Measurements from ENCODE around the gene TMED4. TPM values are rescaled to one million over a fixed set of nuclear protein-coding genes. Genes with fewer than 3 reads are reported as not detected.

Gene TMED4
- total RNA-seq, 1 experiment from 2014 or later, result 67.3 TPM

GRCh38 chr7:44630792-44631457 lies 48.9 kb upstream of the TMED4 start:
- intact Hi-C loops (cut with micrococcal nuclease), result no loop called here
- no peak overlapping the region for H2AFZ ChIP-seq (ENCODE audit: low read depth, low read length, poor library complexity, severe bottlenecking)
- BruUV-seq (replicated peaks), result no TSS peak
- ChIA-PET CTCF (no interaction called here), POLR2A (no interaction called here), RAD21 (ENCODE audit: low non-redundant PET in 1 of 2, low total read pairs in 2 of 2, uncharacterized antibody in 2 of 2, unreplicated experiment in 2 of 2) (no interaction called here)
- peaks cover 6% of the 10 kb centered on the region; the same call in 1 of the 2 replicates for H3K79me2 ChIP-seq (ENCODE audit: insufficient read depth, low read length)
- H3K4me3 ChIP-seq (replicated peaks in 1 of 2; ENCODE audit: low read depth in 1 of 2, low read length in 2 of 2), result no peak overlapping the region
- H3K9me2 ChIP-seq (ENCODE audit: insufficient read depth), result no peaks in the 10 kb centered on the region
- no peaks in the 10 kb centered on the region for H3K9me3 ChIP-seq (ENCODE audit: control insufficient read depth in 1 of 2, insufficient read depth in 1 of 2, low read depth in 1 of 2, low read length in 2 of 2)
- H3K27me3 ChIP-seq (ENCODE audit: insufficient read depth, low read length), result no peaks in the 10 kb centered on the region
- no peak overlapping the region for H3K9ac ChIP-seq (ENCODE audit: low read length)
- H3K27ac ChIP-seq (ENCODE audit: low read depth, low read length), result no peak overlapping the region
- ATAC-seq (no peak), DNase-seq (ENCODE audit: low read depth, low spot score) (no peak)
- peaks cover 10 to 26% of the 10 kb centered on the region in 2 experiments for H3K4me1 ChIP-seq (ENCODE audit: control insufficient read depth in 1 of 2, insufficient read depth in 2 of 2, low read length in 2 of 2)
- H3K36me3 ChIP-seq (ENCODE audit: control insufficient read depth in 1 of 2, insufficient read depth in 2 of 2, low read length in 2 of 2), result peaks cover 2 to 3% of the 10 kb centered on the region in 2 experiments; a peak in 2 of 4 replicates
- TF ChIP-seq EZH2 (IDR thresholded peaks at IDR 0.05), result no peak
- H3K4me2 ChIP-seq (ENCODE audit: low read length), result no peak overlapping the region
- no peaks in the 10 kb centered on the region for H4K20me1 ChIP-seq (ENCODE audit: insufficient read depth)

- Histone ChIP-seq H3K4me2 (ENCODE audit: low read length) (no peak overlapping the region), H3K79me2 (ENCODE audit: insufficient read depth, low read length) (peaks cover 13% of the 10 kb centered on the region; the same call in 1 of the 2 replicates), H3K4me1 (ENCODE audit: control insufficient read depth in 1 of 2, insufficient read depth in 2 of 2, low read length in 2 of 2) (peaks cover 5 to 17% of the 10 kb centered on the region in 2 experiments), H3K9ac (ENCODE audit: low read length) (no peak overlapping the region), H3K4me3 (replicated peaks in 1 of 2; ENCODE audit: low read depth in 1 of 2, low read length in 2 of 2) (no peak overlapping the region), H3K36me3 (ENCODE audit: control insufficient read depth in 1 of 2, insufficient read depth in 2 of 2, low read length in 2 of 2) (peaks cover 2 to 8% of the 10 kb centered on the region in 2 experiments; a peak in 2 of 4 replicates), H3K27ac (ENCODE audit: low read depth, low read length) (no peak overlapping the region), H4K20me1 (ENCODE audit: insufficient read depth) (no peaks in the 10 kb centered on the region), H2AFZ (ENCODE audit: low read depth, low read length, poor library complexity, severe bottlenecking) (no peak overlapping the region), H3K27me3 (ENCODE audit: insufficient read depth, low read length) (no peaks in the 10 kb centered on the region), H3K9me2 (ENCODE audit: insufficient read depth) (no peaks in the 10 kb centered on the region), H3K9me3 (ENCODE audit: control insufficient read depth in 1 of 2, insufficient read depth in 1 of 2, low read depth in 1 of 2, low read length in 2 of 2) (no peaks in the 10 kb centered on the region)
- RAD21 ChIA-PET (ENCODE audit: low non-redundant PET in 1 of 2, low total read pairs in 2 of 2, uncharacterized antibody in 2 of 2, unreplicated experiment in 2 of 2), result no interaction called here
- DNase-seq (ENCODE audit: low read depth, low spot score) (no peak), ATAC-seq (no peak)
- POLR2A ChIA-PET, result no interaction called here
- TF ChIP-seq MAX (IDR thresholded peaks at IDR 0.05) (no peak), ZFX (IDR thresholded peaks at IDR 0.05) (no peak), SIN3A (IDR thresholded peaks at IDR 0.05; ENCODE audit: low read depth) (no peak), CBX3 (IDR thresholded peaks at IDR 0.05; ENCODE audit: low read depth) (no peak), ATF3 (IDR thresholded peaks at IDR 0.05) (no peak), CTCF (IDR thresholded peaks at IDR 0.05 in 2 of 3, conservative IDR thresholded peaks at IDR 0.05 in 1 of 3; ENCODE audit: borderline replicate concordance in 1 of 3, insufficient read depth in 1 of 3, low read depth in 2 of 3, low read length in 2 of 3) (no peak), EZH2phosphoT487 (IDR thresholded peaks at IDR 0.05; ENCODE audit: borderline replicate concordance) (no peak), RAD21 (IDR thresholded peaks at IDR 0.05; ENCODE audit: low read depth) (no peak), TCF7L2 (IDR thresholded peaks at IDR 0.05; ENCODE audit: borderline replicate concordance, extremely low read depth, insufficient read depth, insufficient read length) (no peak), EZH2 (IDR thresholded peaks at IDR 0.05) (no peak)
- intact Hi-C loops (cut with micrococcal nuclease), result no loop called here
- BruUV-seq (replicated peaks), result no TSS peak
- CTCF ChIA-PET, result no interaction called here
These were observed 47.9 kb upstream of the TMED4 start for GRCh38 chr7:44629829-44630522.
